ENCODE results near the gene REEP2. TPM values are rescaled to one million over a fixed set of nuclear protein-coding genes. Genes with fewer than 3 reads are reported as not detected.
"Not testable (repeated sequence)": the region's sequence is repeated elsewhere in the genome, so short reads cannot be mapped to it uniquely, and the experiment has no call there.

The REEP2 gene
- total RNA-seq = 7.6 and 13.5 TPM in 2 replicates

DNA sequence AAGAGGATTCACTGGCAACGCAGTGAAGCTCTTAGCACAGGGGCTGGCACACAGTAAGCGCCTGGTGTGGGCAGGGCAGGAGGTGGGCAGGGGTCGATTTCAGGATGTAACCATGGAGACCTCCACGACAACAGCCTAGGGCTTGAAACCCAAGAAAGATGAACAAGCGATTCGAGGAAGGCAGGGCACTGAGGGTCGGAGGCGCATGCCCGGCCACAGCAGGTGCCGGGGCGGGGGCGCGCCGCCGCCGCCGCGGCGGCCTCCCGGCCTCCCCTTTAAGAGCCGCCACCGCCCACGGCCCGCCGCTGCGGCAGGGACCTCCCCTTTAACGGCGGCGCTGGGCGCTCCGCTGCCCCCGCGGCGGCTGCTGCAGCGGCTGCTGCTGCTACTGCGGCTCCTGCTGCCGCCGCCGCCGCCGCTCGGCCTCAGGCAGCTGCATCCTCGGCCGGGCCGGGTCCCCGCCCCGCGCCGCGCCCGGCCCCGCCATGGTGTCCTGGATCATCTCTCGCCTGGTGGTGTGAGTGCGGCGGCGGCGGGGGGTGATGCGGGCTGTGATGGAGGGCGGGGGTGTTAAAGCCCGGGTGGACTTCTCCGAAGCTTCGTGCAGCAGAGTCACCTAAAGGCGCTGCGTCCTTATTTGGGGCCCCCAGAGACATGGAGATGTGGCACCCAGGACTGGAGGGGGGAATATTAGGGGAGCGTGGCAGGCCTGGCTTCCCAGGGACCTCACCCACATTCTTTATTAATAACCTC, at the start of gene REEP2:
TSS of gene REEP2 (plus strand) at position 334 of the 753 bp plus-strand sequence. CDS start at position 486, 152 bp downstream.
- DNase-seq (ENCODE audit: extremely low read depth, low read depth, low spot score) = no peak

DNA sequence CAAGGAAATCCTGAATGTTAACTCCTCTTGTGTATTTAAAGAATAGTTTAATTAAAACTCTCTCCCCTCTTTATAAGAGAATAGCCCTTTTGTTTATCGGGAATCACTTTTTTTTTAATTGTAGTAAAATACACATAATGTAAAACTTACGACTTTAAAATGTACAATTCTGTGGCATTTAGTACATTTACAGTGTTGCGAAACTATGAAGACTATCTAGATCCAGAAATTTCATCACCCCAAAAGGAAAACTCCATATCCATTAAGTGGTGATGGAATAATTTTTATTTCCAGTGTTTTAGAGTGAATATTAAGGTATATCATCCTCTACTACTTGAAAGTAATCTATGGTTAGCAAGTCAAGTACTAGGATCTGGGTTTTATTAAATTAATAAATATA, 49.5 kb upstream of the REEP2 start:
- DNase-seq (ENCODE audit: extremely low read depth, low read depth, low spot score) = no peak

GRCh38 chr5:138389911-138390310, 48.9 kb upstream of the REEP2 start:
- not testable (repeated sequence) for DNase-seq (ENCODE audit: extremely low read depth, low read depth, low spot score)

DNA sequence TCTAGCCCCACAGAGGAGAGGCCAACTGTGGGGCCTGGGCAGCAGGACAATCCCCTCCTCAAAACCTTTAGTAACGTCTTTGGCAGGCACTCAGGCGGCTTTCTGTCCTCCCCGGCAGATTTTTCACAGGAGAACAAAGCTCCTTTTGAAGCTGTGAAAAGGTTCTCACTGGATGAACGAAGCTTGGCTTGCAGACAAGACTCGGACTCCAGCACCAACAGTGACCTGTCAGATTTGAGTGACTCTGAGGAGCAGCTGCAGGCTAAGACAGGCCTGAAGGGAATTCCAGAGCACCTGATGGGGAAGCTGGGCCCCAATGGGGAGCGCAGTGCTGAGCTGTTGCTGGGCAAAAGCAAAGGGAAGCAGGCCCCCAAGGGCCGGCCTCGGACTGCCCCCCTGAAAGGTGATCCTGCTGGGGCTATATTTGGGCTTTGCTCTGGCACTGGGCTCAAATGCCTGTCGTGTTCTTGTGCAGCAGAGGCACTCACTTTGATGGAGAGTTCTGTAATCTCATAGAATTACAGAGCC, 46.9 kb upstream of the REEP2 start:
- DNase-seq (ENCODE audit: extremely low read depth, low read depth, low spot score) = no peak

- no peak for DNase-seq (ENCODE audit: extremely low read depth, low read depth, low spot score)
Measured at GRCh38 chr5:138402640-138403039, 36.2 kb upstream of the REEP2 start.

GRCh38 chr5:138408023-138408422, 30.8 kb upstream of the REEP2 start:
- no peak for DNase-seq (ENCODE audit: extremely low read depth, low read depth, low spot score)

DNA sequence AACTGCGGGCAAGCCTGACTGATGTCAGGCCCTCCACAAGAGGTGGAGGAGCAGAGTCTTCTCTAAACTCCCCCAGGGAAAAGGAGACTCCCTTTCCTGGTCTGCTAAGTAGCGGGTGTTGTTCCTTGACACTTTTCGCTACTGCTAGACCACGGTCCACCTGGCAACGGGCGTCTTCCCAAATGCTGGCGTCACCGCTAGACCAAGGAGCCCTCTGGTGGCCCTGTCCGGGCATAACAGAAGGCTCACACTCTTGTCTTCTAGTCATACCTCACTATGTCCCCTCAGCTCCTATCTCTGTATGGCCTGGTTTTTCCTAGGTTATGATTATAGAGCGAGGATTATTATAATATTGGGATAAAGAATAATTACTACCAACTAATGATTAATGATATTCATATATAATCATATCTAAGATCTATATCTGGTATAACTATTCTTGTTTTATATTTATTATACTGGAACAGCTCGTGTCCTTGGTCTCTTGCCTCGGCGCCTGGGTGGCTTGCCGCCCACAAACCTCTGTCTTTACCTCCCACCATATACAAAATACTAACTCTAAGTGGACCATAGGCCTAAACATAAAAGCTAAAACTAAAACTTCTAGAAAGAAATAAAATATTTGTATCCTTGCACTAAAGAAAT, 27.7 kb upstream of the REEP2 start:
- not testable (repeated sequence) for DNase-seq (ENCODE audit: extremely low read depth, low read depth, low spot score)

GRCh38 chr5:138418444-138418843, 20.4 kb upstream of the REEP2 start:
- no peak for DNase-seq (ENCODE audit: extremely low read depth, low read depth, low spot score)

DNA sequence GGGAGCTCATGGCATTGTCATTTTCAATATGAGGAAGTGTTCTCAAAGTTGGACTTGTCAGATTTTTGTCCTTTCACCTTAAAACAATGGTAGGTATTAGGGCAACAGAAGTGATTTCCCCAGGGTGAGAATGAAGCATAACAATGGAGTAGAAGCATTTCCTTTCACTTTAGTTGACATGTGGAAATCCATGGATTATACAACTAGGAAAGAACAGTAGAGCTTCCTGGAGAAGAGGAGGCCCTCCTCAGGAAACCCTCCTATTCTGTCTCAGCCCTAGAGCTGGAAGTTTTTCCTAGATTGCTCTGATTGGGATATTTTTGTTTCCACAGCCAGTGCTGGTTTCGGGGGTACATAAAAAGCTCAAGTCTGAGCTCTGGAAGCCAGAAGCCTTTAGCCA, 13.8 kb upstream of the REEP2 start:
- DNase-seq (ENCODE audit: extremely low read depth, low read depth, low spot score) = no peak

DNA sequence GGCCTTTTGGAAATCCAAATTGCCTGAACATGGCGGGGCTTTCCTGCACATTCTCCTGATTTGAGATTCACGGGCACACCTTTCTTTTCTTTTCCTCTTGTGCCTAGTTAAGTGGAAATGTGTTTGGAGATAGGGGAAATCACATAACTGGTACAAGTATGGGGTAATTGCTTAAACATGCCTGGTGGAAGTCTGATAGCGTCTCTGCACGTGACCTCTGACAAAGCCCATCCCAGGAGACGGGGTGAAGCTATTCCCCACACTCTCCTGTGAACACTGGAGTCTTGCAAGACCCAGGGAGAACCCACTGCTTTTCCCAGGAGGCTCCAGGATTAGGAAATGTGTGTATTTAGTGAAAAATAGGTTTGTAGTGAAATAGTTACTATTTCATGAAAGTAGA, 2.9 kb upstream of the REEP2 start:
- DNase-seq (ENCODE audit: extremely low read depth, low read depth, low spot score) = no peak

- DNase-seq (ENCODE audit: extremely low read depth, low read depth, low spot score) = no peak
Measured at GRCh38 chr5:138438003-138438723, 694 bp upstream of the REEP2 start.

DNA sequence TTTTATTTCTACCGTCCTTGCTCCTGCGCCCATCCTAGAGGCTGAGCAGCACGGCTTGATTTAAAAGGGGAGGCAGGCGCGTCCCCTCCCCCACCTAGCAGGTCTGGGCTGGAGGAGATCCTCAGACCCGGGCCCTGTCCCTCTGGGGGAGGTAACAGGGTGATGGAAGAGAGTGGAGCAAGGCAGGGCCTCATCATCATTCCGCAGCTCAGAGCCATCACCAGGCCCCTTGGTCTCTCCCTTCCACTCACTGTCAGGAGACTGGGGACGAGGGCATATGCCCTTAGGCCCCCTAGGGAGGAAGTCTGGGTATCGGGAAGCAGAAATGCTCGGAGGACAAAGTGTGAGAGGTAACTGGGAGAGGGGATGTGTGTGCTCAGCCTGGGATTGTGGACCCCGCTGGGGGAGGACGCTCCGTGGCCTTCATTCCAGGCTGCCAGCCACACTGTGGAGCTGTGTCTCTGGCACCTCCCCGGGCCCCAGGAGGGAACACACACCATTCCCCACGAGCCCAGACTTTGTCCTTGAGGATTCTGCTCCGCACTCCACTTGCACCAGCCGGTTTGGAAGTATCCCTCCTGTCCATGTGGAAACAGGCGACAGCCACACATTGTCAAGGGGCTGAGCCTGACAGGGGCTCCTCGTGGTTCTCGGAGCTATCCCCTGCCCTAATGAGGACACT, 761 bp downstream of the REEP2 start:
- DNase-seq (ENCODE audit: extremely low read depth, low read depth, low spot score) = no peak

GRCh38 chr5:138440159-138441073, 1.6 kb downstream of the REEP2 start:
- no peak for DNase-seq (ENCODE audit: extremely low read depth, low read depth, low spot score)

DNA sequence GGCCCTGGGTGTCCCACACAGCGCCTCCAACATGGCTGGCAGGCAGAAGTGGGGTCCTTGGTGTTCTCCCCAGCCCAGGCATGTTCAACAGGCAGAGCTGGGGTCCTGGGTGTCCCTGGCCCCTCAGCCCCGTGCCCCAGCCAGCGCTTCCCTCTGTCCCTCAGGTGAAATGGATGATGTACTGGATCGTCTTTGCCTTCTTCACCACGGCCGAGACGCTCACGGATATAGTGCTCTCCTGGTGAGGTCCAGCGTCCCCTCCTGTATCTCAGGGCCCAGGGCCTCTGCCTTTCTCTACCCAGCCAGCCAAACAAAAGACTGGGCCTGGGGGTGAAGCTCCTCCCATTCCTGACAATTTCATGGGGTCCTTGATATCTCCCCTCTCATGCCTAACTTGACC, 2.4 kb downstream of the REEP2 start:
- no peak for DNase-seq (ENCODE audit: extremely low read depth, low read depth, low spot score)

GRCh38 chr5:138444078-138444773, 5.4 kb downstream of the REEP2 start:
- DNase-seq (ENCODE audit: extremely low read depth, low read depth, low spot score) = no peak

DNA sequence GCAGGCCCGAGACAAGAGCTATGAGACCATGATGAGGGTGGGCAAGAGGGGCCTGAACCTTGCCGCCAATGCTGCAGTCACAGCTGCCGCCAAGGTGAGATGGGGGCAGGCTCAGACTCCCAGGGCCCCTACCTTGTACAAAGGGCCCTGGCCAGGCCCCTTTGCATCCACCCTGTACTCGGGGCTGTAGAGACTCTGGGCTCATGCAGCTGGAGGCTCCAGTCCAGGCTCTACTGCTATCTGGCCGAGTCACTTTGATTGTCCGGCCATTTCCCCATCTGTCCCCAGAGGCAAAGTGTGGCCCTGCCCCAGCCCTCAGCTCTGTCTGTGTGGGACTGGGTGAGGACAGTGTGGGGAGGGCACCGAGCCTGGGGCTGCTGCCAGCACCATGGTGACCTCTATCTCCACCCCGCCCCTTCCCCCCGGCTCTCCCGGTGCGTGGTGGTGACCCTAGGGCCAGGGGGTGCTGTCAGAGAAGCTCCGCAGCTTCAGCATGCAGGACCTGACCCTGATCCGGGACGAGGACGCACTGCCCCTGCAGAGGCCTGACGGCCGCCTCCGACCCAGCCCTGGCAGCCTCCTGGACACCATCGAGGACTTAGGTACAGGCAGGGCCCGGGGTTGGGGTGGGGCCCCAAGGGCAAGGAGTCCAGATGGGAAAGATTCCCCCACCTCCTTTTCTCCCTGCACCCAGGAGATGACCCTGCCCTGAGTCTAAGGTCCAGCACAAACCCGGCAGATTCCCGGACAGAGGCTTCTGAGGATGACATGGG, 6.1 kb downstream of the REEP2 start:
- DNase-seq (ENCODE audit: extremely low read depth, low read depth, low spot score) = no peak

GRCh38 chr5:138445547-138446271, 6.9 kb downstream of the REEP2 start:
- no peak for DNase-seq (ENCODE audit: extremely low read depth, low read depth, low spot score)

GRCh38 chr5:138448070-138448469, 9.2 kb downstream of the REEP2 start:
- no peak for DNase-seq (ENCODE audit: extremely low read depth, low read depth, low spot score)

Data from glomerular endothelial cell (primary cell).